Pulmonary artery endothelial cell (primary cell): ENCODE results near the gene XPO6. TPM values are rescaled to one million over a fixed set of nuclear protein-coding genes. Genes with fewer than 3 reads are reported as not detected.

ENCODE experiments used
- DNase-seq: peaks from one replicate; pipeline ENCODE4 v3.0.0-alpha.2; 2011; ENCODE audit warnings: low read depth, low spot score
- total RNA-seq: library from RNA; depleted of rRNA; stranded (reverse); fragments of >200 nt; gene quantifications from 2 replicates; pipeline ENCODE4 v1.2.3, GENCODE V29; 2014

XPO6 gene
- total RNA-seq, 1 donor from 2014 or later = 76.8 TPM

DNA sequence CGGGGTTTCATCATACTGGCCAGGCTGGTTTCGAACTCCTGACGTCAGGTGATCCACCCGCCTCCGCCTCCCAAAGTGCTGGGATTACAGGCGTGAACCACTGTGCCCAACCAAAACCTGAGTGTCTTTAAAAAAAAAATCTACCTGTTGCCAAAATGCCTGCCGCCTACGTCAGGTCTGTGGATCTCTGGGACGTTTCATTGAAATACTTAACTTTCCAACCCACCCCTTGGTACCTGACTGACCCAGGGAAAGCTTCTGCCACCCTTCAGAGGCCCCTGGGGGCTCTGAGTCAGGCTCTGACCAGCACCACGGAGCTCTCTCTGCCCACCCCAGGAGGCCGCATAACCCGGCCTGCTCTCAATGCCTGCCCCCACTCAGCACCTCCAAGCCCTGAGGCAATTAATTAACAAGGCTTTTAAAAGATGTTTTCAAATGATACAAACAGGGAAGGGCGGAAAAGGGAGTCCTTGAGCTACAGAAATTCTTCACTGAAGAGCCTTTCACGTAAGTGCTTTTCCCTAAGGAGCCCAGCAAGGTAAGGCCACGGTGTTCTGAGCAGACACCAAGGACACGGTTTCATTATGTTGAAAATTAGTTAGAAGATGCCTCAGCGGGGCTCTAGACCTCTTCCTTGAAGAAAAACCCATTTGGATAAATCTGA, 118.9 kb downstream of the XPO6 start:
- no peak for DNase-seq

DNA sequence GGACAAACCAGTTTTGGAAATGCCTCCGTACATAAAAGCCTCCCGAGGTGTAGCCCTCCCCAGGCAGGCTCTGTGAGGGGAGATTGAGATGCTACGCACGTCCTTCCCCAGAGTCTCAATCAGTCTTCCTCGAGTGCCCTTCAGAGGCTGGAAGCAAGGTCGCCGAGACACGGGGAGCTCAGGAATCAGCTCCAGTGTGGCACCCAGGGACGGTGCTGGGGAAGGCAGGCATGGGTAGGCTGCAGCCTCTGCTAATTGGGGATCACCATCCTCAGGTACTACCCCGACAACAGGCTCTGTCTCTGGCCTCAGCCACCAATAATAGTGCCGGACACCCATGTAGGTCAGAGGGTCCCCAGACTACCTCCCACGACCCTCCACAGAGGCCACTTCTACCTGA, 120.1 kb downstream of the XPO6 start:
- DNase-seq = no peak

DNA sequence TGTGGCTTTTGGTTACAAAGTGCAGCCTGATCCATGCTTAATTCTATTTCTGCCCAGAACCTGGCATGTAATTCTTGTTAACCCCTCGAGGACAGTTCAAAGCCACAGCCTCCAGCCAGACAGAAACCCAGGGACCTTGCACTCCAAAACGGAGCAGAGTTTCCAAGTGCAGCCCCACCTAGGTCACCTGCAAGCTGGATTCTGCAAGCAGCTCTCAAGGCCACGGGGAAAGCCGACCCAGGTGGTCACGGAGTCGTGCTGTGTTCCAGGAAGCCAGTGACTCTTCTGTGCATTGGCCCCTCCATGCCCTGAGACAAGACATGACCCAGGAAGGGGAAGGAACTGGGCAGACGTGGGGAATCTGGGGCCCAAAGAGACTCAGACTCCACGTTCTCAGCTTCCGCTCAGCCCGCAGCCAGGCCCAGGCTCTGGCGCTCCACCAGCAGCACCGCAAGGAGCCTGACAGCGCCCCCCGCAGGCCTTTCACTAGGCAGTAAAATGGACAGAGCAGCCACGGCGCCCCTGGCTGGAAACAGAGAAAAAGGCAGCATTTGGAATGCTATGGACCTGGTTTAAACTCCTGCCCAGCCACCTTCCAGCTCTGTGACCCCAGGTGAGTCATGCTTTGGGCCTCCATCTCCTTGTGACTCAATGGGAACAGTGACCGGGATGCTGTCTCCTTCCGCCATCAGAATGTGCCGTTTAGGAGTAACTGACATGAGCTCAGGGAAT, 121.0 kb downstream of the XPO6 start:
- no peak for DNase-seq

DNA sequence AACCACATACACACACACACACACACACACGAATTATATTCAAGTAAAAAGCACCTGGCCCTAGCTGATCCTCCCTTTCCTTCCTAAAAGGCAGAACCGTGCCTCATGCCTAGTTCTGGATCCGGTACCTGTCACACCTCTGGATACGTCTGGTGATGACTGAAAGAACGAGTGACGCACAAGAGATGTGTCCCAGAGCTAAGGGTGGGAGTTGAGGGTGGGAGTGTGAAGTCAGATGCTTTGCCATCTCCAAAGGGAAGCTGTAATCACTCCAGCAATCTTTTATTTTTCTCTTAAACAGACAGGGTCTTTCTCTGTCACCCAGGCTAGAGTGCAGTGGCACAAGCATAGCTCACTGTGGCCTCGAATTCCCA, 121.8 kb downstream of the XPO6 start:
- no peak for DNase-seq

DNA sequence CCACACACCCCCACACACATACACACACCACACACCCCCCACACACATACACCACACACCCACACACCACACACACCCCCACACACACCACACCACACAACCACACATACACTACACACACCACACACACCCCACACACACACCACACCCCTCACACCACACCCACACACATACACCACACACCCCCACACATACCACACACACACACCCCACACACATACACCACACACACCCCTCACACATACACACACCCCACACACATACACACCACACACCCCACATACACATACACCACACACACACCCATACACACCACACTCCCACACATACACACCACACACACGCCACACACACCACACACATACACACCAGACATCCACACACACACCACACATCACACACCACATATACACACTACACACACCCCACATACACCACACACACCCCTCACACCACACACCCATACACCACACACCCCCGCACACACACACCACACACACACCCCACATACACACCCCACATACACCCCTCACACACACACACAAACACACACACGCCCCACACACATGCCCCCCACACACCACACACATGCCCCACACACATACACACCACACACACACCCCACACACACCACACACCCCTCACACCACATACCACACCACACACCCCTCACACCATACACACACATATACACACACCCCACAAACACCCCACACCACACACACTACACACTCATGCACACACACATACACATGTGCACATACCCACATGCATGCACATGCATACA, 122.4 kb downstream of the XPO6 start:
- no peak for DNase-seq

DNA sequence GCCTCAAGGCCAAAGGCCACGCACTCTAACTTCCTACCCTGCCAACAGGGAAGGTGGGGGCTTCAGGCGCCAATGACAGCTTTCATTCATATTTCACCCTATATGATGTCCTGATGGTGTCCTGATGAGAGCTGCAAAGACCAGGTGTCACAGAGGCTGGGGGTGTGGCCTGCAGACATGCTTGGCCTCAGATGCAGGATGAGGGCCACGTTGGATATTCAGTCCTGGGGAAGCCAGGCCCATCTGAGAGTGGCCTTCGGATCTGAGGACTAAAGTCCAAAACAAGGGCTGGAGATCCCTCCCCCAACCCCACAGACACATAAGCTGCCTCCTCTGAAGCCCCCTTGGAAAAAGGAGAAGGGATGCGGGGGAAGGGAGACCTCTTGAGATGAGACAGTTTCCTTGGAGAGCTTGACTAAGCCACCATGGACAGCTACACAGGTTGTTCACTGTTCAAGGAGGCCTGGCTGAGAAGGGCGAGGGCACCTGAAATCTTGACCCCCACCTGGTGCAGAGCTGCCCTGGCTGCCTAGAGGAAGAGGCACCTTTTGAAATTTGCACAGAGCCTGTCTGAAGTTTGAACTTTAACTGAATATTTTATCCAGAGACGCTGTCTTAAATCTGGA, 124.0 kb downstream of the XPO6 start:
- no peak for DNase-seq

DNA sequence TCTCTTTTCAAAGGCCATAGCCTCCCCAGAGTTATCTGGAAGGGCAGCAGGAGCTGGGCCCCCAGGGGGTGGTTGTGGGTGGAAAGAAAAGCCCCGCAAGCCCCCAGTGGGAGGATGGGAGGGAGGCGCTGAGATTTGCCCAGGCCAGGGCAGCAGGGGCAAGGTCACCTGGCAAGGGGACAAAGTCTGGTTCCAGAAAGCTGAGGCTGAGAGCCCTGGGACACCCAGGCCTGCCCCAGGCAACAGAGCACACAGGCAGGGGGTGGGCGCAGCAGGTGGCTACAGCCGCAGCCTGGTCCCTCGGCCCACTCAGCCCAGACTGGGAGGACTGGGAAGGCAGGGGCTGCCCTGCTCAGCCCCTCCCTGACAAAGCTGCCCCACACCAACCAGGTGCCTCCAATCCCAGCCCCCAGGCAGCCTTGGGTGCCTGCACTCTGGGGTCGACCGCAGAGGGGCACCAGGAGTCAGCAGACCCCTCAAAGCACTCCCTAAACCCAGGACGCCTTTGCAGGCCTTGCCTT, 124.6 kb downstream of the XPO6 start:
- DNase-seq = no peak

DNA sequence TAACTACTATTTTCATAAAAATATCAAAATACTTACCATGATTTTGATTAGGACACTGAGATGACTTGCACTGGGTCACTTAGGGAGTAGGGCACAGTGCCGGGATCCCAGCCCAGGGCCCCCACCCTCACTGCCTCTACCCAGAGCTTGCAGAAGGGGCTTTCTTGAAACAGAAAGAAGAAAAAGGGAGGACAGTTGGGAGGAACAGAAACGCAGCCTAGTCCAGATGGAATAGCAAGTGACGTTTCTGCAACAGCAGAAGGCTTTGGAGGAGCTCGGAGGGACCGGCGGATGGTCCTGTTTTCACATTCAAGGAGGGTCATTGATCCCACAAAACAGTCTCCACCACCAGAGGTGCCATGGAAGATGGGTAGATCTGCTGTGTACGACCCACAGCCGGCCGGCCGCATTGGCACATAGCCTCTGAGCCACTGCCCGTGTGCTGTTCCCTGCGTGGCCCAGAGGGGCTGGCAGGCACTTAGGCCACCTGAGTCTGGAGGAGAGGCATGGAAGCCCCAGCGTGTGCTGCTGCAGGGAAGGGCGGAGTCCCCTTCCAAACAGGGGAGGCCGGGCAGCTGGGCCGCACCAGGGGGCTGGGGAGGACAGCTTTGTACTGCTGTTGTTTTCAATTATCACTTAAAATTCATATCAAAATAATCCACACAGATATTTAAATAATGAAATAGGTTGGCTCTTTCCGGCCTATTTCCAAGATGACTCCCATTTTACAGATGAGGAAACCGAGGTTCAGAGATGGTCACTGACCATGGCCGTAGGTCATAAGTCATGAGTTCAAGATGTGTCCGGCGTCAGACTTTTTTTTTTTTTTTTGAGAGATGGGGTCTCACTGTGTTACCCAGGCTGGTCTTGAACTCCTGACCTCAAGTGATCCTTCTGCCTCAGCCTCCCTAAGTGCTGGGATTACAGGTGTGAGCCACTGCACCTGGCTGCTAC, 125.3 kb downstream of the XPO6 start:
- no peak for DNase-seq

DNA sequence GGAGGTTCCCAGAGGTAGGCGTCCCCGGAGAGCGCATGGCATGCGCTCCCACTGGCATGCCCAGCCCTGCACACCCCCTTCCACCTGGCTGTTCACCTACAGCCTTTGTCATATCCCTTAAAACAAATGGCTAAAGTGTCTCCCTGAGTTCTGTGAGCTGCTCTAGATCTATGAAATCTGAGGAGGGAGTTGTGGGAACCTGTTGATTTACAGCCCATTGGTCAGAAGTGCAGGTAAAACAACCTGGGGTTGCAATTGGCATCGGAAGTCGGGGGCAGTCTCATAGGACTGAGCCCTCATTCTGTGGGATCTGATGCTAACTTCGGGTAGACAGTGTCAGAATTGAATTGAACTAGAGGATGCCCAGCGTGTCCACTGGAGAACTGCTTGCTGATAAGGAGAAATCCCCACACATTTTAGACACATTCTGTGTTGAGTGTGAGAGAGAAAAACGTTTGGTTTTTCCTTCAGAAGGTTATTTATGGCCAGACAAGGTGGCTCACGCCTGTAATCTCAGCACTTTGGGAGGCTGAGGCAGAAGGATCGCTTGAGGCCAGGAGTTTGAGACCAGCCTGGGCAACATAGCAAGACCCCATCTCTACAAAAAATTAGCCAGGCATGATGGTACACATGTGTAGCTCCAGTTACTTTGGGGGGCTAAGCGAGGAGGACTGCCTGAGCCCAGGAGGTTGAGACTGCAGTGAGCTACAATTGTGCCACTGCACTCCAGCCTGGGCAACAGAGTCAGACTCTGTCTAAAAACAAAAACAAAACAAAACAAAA, 126.2 kb downstream of the XPO6 start:
- no peak for DNase-seq

DNA sequence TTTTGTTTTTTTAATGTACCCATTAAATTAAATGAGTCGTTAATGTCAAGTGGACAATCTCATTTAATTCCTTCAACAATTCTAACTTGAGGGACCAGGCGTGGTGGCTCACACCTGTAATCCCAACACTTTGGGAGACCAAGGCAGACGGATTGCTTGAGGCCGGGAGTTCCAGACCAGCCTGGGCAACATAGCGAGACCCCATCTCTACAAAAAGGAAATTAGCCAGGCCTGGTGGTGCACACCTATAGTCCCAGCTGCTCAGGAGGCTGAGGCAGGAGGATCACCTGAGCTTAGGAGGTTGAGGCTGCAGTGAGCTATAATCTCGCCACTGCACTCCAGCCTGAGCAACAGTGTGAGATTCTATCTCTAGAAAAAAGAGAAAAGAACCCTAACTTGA, 127.6 kb downstream of the XPO6 start:
- DNase-seq = no peak

DNA sequence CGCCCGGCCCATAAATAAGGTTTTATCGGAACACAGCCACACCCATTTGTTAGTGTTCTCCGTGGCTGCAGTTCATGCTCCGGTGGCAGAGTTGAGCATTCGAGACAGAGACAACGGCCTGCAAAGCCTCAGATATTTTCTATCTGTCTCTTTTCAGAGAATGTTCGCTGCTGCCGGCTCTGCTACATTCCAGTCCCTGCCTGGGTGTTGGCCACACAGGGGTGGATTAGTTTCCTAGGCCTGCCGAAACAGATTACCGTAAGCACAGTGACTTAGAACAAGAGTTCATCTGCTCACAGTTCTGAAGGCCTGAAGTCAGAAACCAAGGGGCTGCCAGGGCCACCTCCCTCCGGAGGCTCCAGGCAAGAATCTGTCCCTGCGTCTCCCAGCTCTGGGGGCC, 129.1 kb downstream of the XPO6 start:
- no peak for DNase-seq

DNA sequence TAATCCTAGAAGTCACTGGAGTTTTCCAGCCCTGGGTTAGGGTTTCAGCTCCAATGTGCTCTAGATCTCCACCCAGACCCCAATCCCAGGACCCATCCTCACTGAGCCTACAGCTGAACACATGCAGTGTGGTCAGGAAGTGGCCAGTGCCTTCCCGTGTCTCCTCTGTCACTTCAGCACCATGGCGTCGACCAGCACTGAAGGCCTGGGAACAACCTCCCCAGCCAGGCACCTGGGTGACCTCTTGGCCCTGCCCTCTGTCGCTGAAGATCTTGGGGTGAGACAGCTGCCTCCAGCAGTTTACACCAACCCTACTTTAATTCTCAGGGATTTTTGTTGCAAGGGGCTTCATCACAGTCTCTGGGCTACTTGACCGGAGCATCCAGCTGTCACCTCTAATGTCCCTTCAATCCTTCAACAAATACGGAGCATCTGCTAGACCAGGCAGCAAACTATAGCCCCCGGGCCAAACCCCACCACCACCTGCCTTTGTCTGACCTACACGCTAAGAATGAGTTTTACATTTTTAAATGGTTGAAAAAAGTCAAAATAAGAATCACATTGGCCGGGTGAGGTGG, 130.3 kb downstream of the XPO6 start:
- no peak for DNase-seq

DNA sequence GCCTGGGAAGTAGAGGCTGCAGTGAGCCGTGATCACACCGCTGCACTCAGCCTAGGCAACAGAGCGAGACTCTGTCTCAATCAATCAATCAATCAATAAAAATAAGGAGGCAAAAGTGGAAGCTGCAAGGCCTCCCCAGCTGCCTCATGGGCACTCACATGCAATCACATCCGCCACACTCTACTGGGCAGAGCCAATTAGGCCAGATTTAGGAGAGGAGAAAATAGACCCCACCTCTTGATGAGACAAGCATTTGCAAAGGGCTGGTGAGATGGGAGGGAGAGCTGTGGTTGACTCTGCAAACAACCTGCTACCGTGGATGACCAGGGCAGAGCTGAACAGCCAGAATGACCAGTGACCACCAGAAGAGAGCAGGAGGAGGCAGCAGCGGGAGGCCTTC, 133.5 kb downstream of the XPO6 start:
- no peak for DNase-seq

DNA sequence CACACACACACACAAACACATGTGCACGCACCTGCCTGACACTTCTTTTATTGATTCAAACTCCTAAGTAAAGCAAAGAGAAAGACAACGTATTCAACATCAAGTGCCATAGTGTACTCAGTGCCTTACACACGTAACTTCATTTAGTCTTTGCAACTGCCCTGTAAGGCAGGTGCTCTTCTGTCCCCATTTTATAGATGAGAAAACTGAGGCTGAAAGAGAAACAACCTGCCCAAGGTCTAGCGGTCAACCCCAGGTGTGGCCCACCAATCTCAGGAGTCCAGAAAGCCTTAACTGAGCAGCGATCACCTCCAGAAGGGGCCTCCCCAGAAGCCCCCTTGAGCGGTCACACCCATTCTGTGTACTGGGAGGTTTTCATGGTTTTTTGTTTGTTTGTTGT, 137.9 kb downstream of the XPO6 start:
- no peak for DNase-seq

DNA sequence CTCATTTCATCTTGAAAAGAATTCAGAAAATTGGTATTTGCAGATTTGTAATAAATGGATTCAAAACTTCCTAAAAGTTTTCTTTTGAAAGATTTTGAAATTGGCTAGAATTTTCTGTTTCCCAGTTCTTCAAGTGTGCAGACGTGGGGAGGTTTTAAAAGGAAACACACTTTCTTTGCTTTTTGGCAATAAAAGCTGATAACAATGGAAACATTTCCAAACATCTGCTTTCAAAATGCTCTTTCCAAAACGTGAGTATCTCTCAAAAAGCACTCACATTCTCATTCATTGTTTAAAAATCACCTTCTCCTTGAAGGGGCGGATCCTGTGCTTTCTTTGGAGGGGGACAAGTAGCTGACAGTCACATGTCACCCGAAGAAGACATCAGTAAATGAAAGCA, 139.7 kb downstream of the XPO6 start:
- DNase-seq = no peak

DNA sequence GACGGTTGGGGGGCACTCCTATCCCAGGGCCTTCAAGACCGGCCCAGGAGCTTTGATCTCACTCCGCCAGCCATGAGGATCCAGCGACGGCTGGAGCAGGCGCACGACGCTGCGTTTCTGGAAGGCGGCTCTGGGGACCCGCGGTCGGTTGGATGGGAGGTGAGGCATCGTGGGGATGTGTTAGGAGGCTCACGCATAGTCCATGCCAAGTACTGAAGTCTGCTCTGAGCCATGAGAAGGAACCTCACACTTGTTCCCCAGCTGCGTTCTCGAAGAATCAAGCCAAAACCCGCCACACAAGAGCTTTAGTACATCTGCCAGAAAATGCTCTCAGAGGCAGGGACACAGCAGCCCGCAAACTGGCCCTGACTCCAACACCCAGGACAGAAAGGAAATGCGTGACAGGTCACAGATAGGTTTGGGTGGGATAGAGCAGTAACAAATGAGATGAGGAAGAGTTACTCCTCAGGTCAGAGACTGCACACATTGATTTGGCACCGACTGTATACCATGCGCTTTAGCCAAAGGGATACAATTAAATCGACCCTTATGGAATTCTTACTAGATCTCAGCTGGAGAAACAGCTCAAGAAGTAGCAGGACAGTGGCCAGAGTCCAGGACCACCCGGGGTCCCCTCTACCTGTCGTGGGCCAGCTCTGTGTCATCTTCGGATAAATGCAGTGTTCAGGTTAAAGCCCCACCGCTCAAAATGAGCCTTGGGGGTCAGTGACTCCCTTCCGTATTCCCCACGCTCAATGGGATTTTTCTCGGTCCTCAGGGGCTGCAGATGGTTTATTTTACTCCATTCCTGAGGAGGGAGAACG, 141.6 kb downstream of the XPO6 start:
- DNase-seq = no peak

DNA sequence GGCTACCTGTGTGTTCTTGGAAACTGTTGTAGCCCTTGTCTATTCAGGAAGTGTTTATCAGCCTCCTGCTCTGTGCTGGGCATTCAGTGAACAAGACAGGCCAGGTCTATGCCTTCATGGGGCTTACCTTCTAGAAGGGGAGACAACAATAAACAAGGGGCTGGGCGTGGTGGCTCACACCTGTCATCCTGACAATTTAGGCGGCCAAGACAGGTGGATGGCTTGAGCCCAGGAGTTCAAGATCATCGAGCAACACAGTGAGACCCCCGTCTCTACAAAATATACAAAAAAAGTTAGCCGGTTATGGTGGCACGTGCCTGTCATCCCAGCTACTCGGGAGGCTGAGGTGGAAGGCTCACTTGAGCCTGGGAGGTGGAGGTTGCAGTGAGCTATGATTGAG, 142.8 kb downstream of the XPO6 start:
- DNase-seq = no peak

DNA sequence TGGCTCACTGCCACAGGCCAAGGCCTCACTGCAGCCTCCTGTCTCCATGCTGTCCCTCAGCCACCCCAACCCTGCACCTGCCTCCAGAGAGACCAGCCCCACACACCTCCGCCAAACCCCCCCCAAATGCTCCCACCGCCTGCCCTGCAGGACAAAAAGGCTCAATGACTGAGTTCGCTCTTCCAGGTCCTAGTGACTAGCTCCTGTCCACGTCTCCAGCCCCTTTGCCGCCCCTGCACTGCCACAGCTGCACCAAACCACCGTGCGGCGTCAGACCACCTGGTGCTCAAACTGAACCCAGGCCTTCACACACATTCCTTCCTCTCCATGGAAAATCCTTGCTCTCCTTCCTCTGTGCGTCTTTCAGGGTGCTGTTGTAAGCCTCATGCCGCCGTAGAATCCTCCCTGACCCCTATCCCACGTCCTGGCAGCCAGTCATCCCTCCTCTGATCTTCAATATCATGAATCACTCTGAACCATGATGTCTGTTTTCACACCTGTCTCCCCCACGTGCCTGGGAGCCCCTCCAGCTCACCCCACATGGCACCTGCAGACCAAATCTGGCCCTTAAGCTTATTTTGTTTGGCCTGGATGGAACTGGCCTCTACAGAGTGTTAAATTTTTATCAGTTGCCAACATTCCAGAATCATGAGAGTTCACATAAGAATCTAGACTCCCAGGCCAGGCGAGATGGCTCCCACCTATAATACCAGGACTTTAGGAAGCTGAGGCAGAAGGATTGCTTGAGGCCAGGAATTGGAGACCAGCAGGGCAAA, 144.0 kb downstream of the XPO6 start:
- no peak for DNase-seq
